ENCODE measurements around the gene ADAMTS2.

DNA sequence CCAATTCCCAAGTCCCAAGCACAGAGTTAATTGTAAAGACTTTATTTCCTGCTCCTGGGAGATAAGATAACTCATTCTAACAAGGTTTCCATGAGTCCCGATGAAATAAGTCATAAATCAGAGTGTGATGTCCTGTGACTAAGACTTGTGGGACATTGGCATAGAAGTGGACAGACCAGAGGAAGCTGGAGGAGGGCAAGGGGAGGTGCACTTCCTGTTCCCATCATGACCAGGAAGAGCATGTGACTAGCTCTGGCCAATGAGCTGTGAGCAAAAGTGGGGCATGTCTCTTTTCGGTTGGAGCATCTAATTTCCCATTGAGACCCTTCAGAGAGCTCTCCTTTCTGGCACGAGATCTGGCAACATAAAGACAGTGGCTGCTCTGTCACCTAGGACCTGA lies 184.7 kb downstream of the ADAMTS2 start:
- TF ChIP-seq, protein P1, sequence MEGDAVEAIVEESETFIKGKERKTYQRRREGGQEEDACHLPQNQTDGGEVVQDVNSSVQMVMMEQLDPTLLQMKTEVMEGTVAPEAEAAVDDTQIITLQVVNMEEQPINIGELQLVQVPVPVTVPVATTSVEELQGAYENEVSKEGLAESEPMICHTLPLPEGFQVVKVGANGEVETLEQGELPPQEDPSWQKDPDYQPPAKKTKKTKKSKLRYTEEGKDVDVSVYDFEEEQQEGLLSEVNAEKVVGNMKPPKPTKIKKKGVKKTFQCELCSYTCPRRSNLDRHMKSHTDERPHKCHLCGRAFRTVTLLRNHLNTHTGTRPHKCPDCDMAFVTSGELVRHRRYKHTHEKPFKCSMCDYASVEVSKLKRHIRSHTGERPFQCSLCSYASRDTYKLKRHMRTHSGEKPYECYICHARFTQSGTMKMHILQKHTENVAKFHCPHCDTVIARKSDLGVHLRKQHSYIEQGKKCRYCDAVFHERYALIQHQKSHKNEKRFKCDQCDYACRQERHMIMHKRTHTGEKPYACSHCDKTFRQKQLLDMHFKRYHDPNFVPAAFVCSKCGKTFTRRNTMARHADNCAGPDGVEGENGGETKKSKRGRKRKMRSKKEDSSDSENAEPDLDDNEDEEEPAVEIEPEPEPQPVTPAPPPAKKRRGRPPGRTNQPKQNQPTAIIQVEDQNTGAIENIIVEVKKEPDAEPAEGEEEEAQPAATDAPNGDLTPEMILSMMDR (conservative IDR thresholded peaks at IDR 0.05; ENCODE audit: low read depth, low read length): no peak
- no peak for TF ChIP-seq EZH2 (IDR thresholded peaks at IDR 0.05; ENCODE audit: low read length, unreplicated experiment)
